ENCODE data around the gene TMEM220.

DNA sequence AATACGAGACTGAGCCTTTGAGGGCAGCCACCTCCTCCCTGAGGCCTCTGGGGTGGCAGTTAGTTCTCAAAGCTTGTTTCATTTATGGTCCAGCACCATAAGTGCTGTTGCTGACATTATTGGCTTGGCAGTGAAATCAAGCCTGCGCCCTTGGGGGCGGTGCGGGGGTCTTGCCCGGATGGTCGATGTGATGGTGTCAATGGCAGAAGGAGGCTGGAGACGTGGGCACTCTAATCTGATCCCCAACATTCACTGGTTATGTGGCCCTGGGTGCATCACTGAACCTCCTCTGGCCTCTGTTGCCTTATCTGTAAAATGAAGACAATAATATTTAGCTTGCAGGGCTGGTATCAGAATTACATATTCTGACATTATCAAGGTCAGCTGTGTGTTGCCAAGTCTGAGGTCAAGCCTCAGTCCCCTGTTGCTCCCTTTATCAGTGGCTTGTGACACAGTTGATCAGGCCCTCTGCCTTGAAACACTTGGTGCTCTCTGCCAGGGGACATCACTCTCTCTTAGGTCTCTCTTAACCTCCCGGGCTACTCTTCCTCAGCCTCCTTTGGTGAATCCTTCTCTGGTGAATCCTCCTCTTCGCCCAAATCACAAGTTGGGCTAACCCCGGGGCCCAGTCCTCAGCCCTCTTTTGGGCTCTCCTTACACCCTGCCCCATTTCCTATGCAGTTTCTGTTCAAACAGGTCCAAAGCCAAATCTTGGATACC lies 11.8 kb upstream of the TMEM220 start:
- TF ChIP-seq, protein P1, sequence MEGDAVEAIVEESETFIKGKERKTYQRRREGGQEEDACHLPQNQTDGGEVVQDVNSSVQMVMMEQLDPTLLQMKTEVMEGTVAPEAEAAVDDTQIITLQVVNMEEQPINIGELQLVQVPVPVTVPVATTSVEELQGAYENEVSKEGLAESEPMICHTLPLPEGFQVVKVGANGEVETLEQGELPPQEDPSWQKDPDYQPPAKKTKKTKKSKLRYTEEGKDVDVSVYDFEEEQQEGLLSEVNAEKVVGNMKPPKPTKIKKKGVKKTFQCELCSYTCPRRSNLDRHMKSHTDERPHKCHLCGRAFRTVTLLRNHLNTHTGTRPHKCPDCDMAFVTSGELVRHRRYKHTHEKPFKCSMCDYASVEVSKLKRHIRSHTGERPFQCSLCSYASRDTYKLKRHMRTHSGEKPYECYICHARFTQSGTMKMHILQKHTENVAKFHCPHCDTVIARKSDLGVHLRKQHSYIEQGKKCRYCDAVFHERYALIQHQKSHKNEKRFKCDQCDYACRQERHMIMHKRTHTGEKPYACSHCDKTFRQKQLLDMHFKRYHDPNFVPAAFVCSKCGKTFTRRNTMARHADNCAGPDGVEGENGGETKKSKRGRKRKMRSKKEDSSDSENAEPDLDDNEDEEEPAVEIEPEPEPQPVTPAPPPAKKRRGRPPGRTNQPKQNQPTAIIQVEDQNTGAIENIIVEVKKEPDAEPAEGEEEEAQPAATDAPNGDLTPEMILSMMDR (IDR thresholded peaks at IDR 0.05), result no peak
- TF ChIP-seq POLR2A (IDR thresholded peaks at IDR 0.05), result no peak

Measured in adrenal gland (tissue), 5 donors.